NCI-H2081 treated with DMSO at 0.1 percent for 48 hours (cell line): ENCODE measurements around the gene RNF183.

Experiments
- DNase-seq: peaks from one replicate; lab custom pipeline; 2025; lab: John Stamatoyannopoulos, UW

The RNF183 gene, protein sequence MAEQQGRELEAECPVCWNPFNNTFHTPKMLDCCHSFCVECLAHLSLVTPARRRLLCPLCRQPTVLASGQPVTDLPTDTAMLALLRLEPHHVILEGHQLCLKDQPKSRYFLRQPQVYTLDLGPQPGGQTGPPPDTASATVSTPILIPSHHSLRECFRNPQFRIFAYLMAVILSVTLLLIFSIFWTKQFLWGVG

DNA sequence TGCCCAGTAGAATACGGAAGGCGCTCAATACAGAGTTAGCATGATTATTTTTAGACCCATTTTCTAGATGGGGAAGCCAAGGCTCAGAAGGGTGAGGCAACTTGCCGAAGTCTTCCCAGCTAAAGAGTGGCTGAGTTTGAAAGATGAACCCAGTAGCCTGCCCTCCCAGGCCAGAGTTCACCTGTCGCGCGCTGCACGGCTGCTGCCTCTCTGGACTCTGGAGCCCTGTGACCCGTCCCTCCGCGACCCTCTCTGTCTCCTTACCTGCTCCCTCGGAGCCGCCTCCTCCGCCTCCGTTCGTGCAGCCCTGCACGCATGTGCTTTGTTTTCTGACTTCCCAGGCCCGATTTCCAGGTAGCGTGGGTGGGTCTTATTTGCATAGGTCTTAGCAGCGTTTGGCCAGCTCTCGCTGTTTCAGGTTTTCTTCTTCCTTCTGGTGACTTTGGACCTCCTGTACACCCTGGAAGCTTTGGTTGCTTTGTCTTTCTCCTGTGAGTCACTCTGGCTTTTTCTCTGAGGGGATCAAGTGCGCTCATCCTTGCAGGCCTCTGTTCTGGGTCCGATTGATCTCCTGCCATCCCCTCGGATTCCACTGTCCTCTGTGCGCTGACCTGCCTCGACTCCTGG, at the start of gene RNF183:
Gene RNF183 (minus strand): TSS at position 585 of the 627 bp plus-strand sequence. CDS start 5,192 bp downstream, outside the sequence.
- DNase-seq, result no peak

DNA sequence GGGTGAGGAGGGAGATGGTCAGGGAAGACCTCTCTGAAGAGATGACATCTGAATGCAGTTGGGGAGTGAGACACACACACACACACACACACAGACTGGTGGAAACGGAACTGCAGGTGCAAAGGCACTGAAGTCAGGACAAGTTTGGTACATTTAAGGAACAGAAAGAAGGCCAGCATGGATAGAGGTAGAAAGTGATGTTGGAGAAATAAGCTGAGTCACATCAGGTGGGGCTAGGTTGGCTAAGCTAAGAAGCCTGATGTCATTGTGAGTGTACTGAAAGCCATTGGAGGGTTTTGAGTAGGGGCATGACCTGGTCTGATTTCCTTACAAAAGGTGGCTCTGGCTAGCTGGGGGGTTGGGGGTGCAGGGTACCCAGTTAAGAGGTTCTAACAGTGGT, 49.2 kb upstream of the RNF183 start:
- DNase-seq, result no peak

DNA sequence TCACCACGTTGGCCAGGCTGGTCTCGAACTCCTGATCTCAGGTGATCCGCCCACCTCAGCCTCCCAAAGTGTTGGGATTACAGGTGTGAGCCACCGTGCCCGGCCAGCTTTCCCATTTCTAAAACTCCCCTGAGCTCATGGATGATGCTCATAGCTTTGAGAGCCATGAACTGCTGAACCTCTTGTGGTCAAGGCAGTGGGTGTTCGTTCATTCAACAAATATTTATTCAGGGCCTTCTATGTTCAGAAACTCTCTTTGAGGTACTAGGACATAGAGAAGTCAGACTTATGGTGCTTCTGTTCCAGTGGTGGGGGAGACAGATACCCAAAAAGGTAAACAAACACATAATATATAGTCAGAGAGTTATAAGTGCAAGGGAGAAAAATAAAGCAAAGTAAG, 48.8 kb upstream of the RNF183 start:
- DNase-seq, result no peak

DNA sequence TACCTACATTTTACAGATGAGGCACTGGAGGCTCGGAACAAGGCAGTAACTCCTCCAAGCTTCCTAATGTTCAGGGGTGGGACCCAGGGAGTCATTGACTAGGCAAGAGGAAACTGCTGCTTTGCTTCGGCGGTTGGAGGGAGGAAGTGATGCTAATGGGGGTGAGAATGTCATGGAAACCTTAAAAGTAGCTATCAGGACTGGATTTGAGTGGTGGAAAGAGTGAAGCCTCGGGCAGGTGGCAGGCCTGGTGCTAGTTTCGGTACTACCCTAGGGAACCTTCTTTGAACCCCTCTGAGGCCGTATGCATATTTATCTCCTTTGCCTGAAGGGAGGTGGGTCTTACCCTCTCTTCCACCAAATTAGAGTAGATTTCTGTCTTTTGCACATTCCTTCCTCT, 47.8 kb upstream of the RNF183 start:
- DNase-seq, result no peak

DNA sequence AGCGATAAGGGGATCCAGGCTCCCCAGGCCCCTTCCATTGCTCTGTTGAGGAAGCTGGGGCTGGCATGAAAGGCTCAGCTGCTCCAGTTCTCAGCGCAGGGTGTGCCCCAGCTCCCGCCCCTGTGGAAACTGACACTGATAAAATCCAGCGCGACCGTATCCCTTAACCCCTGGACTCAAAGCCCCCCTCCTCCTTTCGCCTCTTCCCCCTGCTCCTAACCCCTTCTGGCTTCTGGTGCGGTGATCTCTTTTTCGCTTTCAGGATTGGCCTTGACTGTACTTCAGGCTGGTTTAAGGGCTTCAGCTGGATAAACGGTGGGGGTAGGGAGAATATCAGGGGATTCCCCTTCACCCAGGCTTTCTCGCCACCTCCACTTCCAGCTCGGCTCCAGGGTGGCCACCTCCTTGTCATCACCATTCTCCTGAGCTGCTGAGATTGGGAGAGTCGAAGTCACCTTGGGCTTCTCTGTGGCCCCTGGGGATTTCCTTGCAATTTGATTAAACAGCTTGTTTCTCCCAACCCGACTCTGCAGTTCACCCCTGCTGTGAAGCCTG, 47.0 kb upstream of the RNF183 start:
- DNase-seq, result no peak

DNA sequence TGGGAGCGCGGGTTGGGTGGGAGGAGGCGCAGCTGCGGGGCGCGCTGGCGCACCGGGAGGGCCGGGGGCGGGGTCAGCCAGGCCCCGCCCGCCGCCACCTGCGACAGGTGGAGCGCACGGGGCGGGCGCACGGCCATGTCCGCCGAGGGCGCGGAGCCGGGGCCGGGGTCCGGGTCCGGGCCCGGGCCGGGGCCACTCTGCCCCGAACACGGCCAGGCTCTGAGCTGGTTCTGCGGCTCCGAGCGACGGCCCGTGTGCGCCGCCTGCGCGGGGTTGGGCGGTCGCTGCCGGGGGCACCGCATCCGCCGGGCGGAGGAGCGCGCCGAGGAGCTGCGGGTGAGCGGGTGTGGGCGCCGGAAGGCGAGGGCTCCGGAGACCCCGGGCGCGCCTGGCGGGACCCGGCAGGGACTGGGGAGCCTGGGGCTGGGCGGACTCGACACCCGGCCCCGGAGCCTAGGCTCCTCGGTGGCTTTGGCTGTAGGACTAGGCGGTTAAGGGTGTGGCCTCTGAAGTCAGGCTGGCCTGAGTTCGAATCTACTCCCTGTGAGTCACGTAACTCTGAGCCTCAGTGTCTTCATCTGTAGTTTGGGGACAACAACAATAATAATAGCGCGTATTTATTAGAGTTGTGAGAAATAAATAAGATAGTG, 46.4 kb upstream of the RNF183 start, which contains the start of gene BSPRY:
Gene BSPRY (plus strand): TSS at position 97 of the 650 bp plus-strand sequence. CDS start 39 bp downstream, at position 136.
- DNase-seq, result no peak

DNA sequence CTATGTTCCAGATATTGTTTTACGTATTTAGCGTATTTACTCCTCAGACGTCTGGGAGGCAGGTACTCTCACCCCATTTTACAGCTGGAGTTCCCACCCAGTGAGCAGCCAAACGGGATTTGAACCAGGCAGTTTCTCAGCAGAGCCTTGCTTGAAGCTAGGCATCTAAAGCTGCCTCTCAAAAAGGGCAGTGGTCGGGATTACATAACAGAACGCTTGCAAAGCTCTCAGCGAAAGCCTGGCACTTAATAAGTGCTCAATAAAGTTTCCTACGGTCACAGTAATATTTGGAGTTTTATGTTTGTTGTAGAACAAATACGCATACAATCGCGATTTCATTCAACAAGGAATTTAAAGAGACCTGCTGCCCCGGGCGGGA, 45.9 kb upstream of the RNF183 start:
- no peak for DNase-seq

DNA sequence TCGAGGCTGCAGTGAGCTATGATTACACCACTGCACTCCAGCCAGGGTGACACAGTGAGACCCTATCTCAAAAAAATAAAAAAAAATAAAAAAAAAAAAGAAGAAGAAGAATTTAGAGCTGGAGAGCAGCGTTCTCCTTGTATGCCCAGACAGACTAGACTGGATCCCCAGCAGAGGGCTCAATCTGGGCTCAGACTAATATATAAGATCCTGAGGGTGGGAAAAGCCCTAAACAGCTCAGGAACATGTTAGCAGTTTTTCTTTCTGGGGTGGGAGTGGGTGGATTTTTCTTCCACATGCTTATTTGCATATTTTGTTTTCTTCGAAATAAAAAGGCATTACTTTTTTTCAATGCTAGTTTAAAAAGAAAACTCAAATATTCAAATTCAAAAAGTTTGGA, 45.3 kb upstream of the RNF183 start:
- DNase-seq, result no peak

DNA sequence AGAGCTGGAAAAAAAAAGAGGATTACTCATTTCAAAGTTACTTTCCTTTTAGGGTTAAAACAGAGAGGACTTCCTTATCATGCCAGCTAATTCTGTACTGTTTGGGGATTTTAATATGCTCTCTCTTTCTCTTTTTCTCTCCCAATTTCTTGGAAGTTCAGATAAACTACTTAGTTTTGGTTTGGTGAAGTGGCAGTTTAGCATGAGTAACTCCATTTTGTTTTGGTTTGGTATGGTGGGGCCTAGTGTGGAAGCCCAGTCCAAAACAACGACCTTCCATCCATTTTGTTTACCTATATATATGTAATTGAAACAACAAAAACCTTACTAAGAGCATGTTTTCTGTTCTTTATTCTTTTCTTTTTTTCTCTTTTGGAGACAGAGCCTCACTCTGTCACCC, 42.5 kb upstream of the RNF183 start:
- DNase-seq, result no peak

DNA sequence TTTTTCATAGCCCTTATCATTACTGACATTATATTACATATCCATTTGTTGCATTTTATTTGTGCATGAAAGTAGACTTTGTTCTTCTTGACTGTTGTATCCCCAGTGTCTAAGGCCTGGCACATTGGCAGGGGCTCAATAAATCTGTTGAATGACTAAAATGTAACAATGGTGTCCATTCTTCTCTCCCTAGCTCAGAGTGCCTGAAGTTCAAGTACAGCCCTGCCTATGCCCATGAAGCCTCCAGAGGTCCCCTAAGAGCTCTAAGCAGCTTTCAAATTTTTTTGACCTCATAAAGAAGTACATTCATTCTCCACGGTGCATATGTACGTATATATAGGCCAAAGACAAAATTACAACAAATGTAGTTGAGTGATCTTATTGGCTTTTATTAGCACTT, 42.0 kb upstream of the RNF183 start:
- no peak for DNase-seq

DNA sequence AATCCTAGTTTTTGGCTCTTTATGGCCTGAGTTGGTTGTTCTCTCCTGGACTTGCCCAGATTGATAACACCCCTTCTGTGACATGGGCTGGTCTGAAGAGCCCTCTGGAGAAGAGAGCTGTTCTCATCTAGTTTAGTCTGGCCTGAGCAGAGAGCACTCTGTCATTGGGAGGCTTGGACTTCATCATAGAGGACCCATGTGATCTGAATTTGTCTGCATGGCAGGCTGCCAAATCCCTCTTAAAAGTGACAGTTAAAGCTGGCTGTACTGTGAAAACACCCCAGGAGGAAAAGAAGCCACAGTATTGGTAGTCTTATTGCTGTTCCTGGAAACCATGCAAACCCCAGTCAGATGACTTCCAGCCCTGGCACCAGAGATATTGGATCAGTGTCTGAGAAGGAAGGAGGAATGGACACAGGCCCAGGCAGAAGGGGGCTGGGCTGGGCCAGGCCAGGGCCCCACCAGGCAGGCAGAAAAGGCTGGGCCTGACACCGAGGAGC, 40.6 kb upstream of the RNF183 start:
- DNase-seq, result no peak

DNA sequence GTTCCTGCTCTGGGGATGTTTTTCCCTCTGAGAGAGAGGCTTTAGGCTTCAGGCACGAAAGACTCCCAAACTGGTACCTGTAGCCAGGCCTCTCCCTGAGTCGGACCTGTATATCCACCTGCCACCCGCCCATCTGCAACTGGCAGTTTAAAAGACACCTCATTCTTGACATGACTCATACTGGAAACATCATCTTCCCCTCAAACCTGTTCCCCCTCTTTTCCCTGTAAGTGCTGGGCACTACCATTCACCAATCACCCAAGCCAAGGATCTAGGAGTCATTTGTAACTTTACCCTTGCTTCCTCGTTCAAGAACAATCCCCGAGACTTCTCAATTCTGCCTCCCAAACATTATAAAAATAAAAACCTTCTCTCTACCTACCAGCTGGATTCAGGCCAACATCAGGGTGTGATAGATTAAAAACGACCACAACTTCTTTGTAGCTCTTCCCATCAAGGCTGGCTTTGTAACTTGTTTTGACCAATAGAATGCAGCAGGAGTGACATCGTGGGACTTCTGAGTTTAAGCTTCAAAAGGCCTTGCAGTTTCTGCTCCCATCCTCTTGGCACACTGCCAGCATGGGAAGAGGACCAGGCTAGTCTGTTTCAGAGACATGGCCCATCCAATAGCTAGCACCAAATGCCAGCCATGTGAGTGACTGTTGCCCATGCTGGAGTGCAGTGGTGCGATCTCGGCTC, 38.7 kb upstream of the RNF183 start:
- DNase-seq, result no peak

DNA sequence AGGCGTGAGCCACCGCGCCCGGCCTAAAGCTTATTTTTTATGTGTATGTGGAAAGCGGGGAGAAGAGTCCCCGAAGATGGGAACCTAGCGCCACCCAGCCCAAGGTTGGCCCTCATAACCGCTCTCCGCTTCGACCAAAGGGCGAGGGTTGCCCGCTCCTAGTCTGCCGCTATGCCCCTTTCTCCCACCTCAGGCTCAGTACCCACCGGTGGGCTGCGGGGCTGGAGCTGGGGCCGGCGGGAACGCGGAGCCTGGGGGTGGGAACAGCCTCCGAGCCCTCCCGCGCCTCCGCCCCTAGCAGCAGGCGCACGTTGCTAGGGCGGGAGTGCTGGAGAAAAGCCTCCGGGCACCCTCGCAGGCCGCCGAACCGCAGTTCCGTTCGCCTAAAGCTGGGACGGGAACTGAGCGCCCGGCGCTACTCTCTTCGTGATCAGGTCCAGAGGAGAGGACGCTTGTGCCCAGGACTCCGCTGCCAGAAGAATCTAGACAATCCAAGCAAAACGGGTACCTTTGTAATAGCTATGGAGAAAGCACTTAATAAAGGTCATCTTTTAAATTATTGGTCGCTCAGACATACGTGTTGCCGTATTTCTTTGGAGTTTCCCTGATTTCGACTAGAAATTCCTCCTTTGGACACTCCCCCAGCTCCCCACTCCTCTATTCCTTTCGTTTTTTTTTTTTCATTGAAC, 37.0 kb upstream of the RNF183 start, which contains the start of gene WDR31:
Gene WDR31 (minus strand): TSS at position 265 of the 689 bp plus-strand sequence. CDS start 8,253 bp downstream, outside the sequence.
- peak; percentile 25 for DNase-seq

DNA sequence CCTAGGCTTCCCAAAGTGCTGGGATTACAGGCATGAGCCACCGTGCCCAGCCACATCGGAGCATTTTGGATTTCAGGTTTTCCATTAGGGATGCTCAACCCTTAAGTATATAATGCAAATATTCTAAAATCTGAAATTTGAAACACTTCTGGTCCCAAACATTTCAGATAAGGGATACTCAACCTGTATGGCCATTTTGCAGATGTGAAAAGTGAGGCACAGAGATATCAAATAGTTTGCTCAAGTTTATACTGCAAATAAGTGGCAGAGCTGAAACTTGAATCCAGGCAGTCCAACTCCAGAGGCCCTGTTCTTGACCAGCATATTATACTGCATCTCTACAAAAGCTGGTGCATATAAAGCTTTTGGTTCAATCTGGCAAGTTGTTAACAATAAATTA, 34.5 kb upstream of the RNF183 start:
- no peak for DNase-seq

DNA sequence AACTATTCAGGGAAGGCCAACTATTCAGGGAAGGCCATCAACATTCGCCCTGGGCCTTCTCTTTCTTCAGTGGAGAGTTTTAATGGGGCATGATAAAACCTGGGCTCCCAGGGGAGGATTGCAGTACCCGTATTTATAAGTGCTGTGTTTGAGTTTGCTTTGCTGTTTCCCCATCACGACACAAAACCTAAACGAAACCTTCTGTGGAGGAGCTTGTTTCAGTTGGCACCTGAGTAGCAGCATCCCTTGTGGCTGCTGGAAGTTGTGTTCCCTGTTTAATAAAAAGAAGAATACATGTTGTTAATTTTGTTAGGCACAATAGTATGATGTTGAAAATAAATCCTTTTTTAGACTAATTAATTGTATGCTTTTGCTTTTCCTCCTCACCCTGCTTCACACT, 28.6 kb upstream of the RNF183 start:
- no peak for DNase-seq

DNA sequence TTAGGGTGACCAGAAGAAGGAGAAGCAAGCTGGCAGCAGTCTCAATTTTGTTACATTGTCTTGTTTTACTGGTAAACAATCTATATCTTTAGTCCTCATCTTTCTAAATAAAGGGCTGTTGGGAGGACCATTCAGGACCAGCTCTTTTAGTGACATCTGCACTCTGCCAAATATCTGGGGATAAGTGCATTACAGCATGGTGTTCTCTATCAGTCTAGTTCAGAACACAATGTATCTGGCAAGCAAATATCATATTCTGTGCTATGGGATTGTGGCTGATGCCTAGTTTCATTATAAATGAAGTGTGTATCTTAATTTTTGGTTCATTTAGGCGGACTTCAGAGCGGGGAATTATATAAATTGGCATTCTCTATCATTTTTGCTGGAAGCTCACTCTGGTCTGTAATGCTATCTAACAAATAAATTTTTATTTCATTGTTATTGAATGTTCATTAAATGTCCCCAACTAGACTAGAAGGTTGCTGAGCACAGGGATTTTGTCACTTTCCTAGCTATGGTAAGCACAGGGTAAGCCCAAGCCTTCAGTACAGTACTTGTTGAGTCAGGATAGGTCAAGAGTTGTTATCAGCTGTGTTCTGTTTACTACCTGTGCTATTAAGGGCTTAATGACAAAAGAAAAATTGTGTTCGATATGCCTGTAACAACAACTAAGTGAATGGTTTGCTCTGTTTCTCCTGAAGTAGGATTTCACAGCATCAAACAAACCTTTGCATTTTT, 25.0 kb upstream of the RNF183 start:
- no peak for DNase-seq

DNA sequence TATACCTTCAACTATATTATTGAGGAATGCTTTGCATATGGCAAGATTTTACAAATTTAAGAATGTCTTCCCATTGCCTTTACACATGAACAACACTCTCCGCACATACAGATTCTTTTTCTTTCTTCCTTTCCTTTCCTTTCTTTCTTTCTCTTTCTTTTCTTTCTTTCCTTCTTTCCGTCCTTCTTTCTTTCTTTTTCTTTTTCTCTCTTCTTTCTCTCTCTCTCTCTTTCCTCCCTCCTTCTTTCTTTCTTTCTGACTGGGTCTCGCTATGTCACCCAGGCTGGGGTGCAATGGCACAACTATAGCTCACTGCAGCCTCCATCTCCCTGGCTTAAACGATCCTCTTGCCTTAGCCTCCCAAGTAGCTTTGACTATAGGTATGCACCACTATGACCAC, 23.1 kb upstream of the RNF183 start:
- no peak for DNase-seq

DNA sequence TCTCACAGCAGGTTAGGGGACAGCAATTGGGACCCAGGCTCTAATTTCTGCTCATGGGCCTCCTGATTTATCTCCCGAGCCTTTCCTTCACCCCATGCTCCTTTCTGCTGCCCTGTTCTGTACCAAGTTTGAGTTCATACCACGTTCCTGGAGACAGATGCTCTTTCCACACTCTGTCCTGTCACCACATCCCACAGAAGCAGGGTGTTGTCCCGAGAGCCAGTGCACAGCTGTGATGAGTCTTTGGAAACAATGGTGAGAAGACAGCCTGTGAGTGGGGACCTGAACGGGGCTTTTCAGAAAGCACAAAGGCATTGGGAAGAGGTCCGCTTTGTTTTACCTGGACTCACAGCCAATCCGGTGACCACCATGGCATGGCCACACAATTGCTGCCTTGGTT, 19.5 kb upstream of the RNF183 start:
- no peak for DNase-seq

DNA sequence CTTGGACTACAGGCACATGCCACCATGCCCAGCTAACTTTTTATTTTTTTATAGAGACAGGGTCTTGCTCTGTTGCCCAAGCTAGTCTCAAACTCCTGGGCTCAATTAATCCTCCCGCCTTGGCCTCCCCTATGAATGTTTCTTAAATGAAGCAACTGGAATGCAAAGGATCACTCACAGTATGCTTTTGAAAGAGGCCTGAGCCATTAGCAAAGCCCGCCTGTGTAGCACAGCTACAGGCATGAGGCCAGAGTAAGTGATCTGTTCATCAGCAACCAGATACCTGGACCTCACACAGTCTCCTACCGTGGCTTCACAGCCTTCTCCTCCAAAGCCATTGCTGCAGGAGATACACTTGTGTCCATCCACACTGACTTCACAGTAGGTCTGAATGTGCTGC, 16.9 kb upstream of the RNF183 start:
- DNase-seq, result no peak

DNA sequence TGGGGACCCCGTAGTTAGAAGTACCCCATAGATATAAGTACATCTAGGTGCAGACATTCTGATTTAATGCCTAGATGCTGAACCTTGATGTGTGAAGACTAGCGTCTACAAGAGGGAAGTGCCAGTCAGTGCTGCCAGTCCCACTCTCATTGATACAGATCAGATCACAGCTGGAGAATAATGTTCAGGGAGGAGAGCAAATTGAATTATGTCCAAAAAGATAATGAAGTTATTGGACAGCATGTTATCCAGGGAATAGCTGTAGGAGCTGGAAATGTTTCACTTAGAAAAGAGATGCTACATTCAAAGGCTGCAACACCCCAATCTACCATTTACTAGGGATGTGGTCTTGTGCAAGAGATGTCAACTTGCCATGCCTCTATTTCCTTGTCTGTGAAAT, 15.9 kb upstream of the RNF183 start:
- DNase-seq, result no peak

DNA sequence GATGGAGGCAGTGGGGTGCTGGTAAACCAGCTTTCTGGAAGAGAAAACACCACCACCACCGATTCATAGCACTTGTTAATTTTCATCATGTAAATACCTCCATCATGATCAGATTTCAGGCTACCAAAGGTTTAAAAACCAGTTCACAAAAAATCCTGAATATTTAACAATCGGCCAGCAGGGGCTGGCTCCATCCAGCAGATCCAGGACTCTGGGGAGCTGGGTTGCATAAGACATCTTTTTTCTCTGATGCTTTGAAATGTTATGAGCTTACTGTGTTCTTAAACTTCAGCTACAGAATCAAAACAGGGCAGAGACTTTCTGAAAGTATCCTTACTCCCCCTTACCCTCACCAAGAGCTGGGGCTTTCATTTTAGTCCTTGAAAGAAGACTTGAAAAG, 14.6 kb upstream of the RNF183 start:
- no peak for DNase-seq
